ENCODE results near the gene KCNJ11.

DNA sequence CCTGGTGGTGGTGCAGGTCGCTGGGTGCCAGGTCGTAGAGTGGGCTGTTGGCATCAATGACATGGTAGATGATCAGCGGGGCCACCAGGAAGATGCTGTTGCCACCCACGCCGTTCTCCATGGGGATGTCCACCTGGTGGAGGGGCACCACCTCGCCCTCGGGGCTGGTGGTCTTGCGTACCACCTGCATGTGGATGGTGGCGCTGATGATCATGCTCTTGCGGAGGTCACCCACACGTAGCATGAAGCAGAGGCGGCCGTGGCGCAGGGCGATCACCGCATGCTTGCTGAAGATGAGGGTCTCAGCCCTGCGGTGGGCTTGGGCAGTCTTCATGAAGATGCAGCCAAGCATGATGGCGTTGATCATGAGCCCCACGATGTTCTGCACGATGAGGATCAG is 1.2 kb downstream of the KCNJ11 start:
- TF ChIP-seq, protein P1, sequence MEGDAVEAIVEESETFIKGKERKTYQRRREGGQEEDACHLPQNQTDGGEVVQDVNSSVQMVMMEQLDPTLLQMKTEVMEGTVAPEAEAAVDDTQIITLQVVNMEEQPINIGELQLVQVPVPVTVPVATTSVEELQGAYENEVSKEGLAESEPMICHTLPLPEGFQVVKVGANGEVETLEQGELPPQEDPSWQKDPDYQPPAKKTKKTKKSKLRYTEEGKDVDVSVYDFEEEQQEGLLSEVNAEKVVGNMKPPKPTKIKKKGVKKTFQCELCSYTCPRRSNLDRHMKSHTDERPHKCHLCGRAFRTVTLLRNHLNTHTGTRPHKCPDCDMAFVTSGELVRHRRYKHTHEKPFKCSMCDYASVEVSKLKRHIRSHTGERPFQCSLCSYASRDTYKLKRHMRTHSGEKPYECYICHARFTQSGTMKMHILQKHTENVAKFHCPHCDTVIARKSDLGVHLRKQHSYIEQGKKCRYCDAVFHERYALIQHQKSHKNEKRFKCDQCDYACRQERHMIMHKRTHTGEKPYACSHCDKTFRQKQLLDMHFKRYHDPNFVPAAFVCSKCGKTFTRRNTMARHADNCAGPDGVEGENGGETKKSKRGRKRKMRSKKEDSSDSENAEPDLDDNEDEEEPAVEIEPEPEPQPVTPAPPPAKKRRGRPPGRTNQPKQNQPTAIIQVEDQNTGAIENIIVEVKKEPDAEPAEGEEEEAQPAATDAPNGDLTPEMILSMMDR (IDR thresholded peaks at IDR 0.05): no peak
- no peak for TF ChIP-seq POLR2A (IDR thresholded peaks at IDR 0.05)
